ENCODE data around the gene PLA2G2F. TPM values are rescaled to one million over a fixed set of nuclear protein-coding genes. Genes with fewer than 3 reads are reported as not detected.

Gene PLA2G2F
- total RNA-seq, 1 donor, result not detected

DNA sequence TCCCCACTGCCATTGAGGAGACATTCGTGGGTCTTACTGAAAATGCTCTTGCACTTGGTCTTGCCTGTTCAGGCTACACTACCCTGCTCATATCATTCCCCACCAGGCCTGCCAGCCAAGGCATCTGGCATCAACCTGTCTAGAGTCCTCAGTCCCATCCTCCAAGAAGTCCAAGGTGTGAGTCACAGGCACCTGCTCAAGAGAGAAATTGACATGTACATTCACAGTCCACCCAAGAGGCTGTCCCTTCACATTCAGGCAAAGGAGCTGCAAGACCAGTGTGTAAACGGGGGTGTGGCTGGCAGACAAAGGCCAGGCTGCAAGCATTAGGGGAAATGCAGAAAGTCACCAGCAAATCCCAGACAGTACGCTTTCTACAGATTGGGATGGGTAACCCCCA, 60.3 kb downstream of the PLA2G2F start:
- H2AFZ ChIP-seq (ENCODE audit: low read length), result no peak overlapping the region
- TF ChIP-seq, protein P1, sequence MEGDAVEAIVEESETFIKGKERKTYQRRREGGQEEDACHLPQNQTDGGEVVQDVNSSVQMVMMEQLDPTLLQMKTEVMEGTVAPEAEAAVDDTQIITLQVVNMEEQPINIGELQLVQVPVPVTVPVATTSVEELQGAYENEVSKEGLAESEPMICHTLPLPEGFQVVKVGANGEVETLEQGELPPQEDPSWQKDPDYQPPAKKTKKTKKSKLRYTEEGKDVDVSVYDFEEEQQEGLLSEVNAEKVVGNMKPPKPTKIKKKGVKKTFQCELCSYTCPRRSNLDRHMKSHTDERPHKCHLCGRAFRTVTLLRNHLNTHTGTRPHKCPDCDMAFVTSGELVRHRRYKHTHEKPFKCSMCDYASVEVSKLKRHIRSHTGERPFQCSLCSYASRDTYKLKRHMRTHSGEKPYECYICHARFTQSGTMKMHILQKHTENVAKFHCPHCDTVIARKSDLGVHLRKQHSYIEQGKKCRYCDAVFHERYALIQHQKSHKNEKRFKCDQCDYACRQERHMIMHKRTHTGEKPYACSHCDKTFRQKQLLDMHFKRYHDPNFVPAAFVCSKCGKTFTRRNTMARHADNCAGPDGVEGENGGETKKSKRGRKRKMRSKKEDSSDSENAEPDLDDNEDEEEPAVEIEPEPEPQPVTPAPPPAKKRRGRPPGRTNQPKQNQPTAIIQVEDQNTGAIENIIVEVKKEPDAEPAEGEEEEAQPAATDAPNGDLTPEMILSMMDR (IDR thresholded peaks at IDR 0.05; ENCODE audit: extremely low read depth, low read depth, low read length), result no peak
- no peak overlapping the region for H3K27ac ChIP-seq (ENCODE audit: low read depth, low read length)

DNA sequence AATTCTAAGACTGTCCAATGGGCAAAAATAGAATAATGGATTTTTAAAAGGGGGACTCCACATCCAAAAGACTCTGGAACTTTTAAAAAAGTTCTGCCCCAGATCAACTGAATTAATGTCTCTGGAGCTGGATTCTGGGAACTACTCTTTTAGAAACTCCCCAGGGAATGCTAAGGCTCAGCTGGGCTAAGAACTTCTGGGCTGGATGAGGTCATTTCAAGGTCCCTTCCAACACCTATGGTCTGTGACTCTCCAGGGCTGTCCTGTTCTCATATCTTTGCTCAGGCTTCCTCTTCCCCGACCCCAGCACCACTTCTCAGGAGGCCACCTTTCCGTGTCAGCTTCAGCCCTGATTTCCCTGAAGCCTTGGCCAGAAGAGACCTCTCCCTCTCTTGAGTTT, 60.7 kb downstream of the PLA2G2F start:
- Histone ChIP-seq H3K36me3 (ENCODE audit: insufficient read depth, low read length) (no peaks in the 10 kb centered on the region), H2AFZ (ENCODE audit: low read length) (no peak overlapping the region), H4K20me1 (ENCODE audit: insufficient read depth, low read length) (no peaks in the 10 kb centered on the region), H3K4me1 (ENCODE audit: insufficient read depth, low read length) (no peaks in the 10 kb centered on the region), H3K4me3 (ENCODE audit: insufficient read depth, low read length) (no peak overlapping the region), H3K27me3 (ENCODE audit: insufficient read depth, low read length) (peaks cover 50% of the 10 kb centered on the region), H3K27ac (ENCODE audit: low read depth, low read length) (no peak overlapping the region), H3K79me2 (ENCODE audit: insufficient read depth, low read length) (no peaks in the 10 kb centered on the region), H3K4me2 (ENCODE audit: insufficient read depth, low read length) (no peak overlapping the region), H3K9me3 (ENCODE audit: low read depth, low read length) (no peaks in the 10 kb centered on the region)
- DNase-seq (ENCODE audit: insufficient read length, low spot score, missing footprints), result no peak
- TF ChIP-seq, protein P1 (IDR thresholded peaks at IDR 0.05; ENCODE audit: extremely low read depth, low read depth, low read length), result no peak

More for the DNA sequence above, 60.3 kb downstream of the PLA2G2F start:
- no peaks in the 10 kb centered on the region for H3K9me3 ChIP-seq (ENCODE audit: low read depth, low read length)
- H3K4me2 ChIP-seq (ENCODE audit: insufficient read depth, low read length), result no peak overlapping the region
- no peaks in the 10 kb centered on the region for H3K4me1 ChIP-seq (ENCODE audit: insufficient read depth, low read length)
- no peak for DNase-seq (ENCODE audit: insufficient read length, low spot score, missing footprints)
- no peaks in the 10 kb centered on the region for H3K36me3 ChIP-seq (ENCODE audit: insufficient read depth, low read length)
- H3K79me2 ChIP-seq (ENCODE audit: insufficient read depth, low read length), result no peaks in the 10 kb centered on the region
- H4K20me1 ChIP-seq (ENCODE audit: insufficient read depth, low read length), result no peaks in the 10 kb centered on the region
- H3K4me3 ChIP-seq (ENCODE audit: insufficient read depth, low read length), result no peak overlapping the region
- H3K27me3 ChIP-seq (ENCODE audit: insufficient read depth, low read length), result peaks cover 51% of the 10 kb centered on the region

Other genes with a start within 250 kb of the PLA2G2F start
- gene PLA2G2E, start 215.7 kb upstream of the PLA2G2F start, total RNA-seq, result not detected in 2 replicates
- not detected in 2 replicates for gene PLA2G2A, start 159.7 kb upstream of the PLA2G2F start, total RNA-seq
- gene PLA2G5, start 69.1 kb upstream of the PLA2G2F start, total RNA-seq, result 1.8 and 2.9 TPM in 2 replicates
- not detected in 2 replicates for gene PLA2G2D, start 19.8 kb upstream of the PLA2G2F start, total RNA-seq
- gene UBXN10, start 46.8 kb downstream of the PLA2G2F start, total RNA-seq, result under 0.01 TPM in 1 of 2 replicates, not detected in the other
- gene PLA2G2C, start 47.2 kb downstream of the PLA2G2F start, total RNA-seq, result not detected in 2 replicates
- gene VWA5B1, start 151.6 kb downstream of the PLA2G2F start, total RNA-seq, result not detected in 2 replicates

All from osteoblast (primary cell).